H9 (cell line): ENCODE data around the gene ATP8A1. TPM values are rescaled to one million over a fixed set of nuclear protein-coding genes. Genes with fewer than 3 reads are reported as not detected.

Experiments used
- DNase-seq: peaks from one replicate; pipeline ENCODE4 v3.0.0-alpha.2; 2017
- H2AFZ ChIP-seq: one replicate; pipeline ENCODE4 v1.6.1; 2013; ENCODE audit warnings: mild to moderate bottlenecking, low read length, control low read depth, moderate library complexity
- H2AK5ac ChIP-seq: 2 replicates; pipeline ENCODE4 v1.6.1; 2013; ENCODE audit warnings: low read length, control low read depth, mixed read lengths; ENCODE audit not compliant: insufficient read length
- H2BK120ac ChIP-seq: one replicate; pipeline ENCODE4 v1.6.1; 2013; ENCODE audit warnings: low read depth, mild to moderate bottlenecking, low read length, control low read depth, inconsistent platforms; ENCODE audit not compliant: poor library complexity, severe bottlenecking
- H2BK12ac ChIP-seq: 2 replicates; pipeline ENCODE4 v1.6.1; 2013; ENCODE audit warnings: low read length, control low read depth, mixed read lengths, low read depth; ENCODE audit not compliant: insufficient read length
- H2BK15ac ChIP-seq: 2 replicates; pipeline ENCODE4 v1.6.1; 2013; ENCODE audit warnings: low read depth, low read length, control low read depth
- H2BK20ac ChIP-seq: one replicate; pipeline ENCODE4 v1.6.1; 2013; ENCODE audit warnings: low read depth, mild to moderate bottlenecking, low read length, control low read depth, inconsistent platforms; ENCODE audit not compliant: poor library complexity, severe bottlenecking
- H2BK5ac ChIP-seq: 2 replicates; pipeline ENCODE4 v1.6.1; 2013; ENCODE audit warnings: low read length, control low read depth, mixed read lengths; ENCODE audit not compliant: insufficient read length
- H3K14ac ChIP-seq: 2 replicates; pipeline ENCODE4 v1.6.1; 2013; ENCODE audit warnings: low read length, control low read depth; ENCODE audit not compliant: insufficient read depth
- H3K18ac ChIP-seq: 2 replicates; pipeline ENCODE4 v1.6.1; 2013; ENCODE audit warnings: low read depth, mild to moderate bottlenecking, mixed read lengths, low read length, control low read depth; ENCODE audit not compliant: insufficient read length
- H3K23ac ChIP-seq: 2 replicates; pipeline ENCODE4 v1.6.1; 2013; ENCODE audit warnings: low read length, control low read depth, mixed read lengths, low read depth; ENCODE audit not compliant: insufficient read length
- H3K23me2 ChIP-seq: 2 replicates; pipeline ENCODE4 v1.6.1; 2013; ENCODE audit warnings: low read depth, mild to moderate bottlenecking, mixed read lengths, low read length, control low read depth; ENCODE audit not compliant: insufficient read length, poor library complexity, severe bottlenecking
- H3K27ac ChIP-seq: 2 replicates; pipeline ENCODE4 v1.5.1; 2013; ENCODE audit warnings: low read length, control low read depth, mixed read lengths, low read depth; ENCODE audit not compliant: insufficient read length
- H3K27me3 ChIP-seq: 2 replicates; pipeline ENCODE4 v1.6.1; 2013; ENCODE audit warnings: low read length, control low read depth, inconsistent platforms; ENCODE audit not compliant: insufficient read depth
- H3K4ac ChIP-seq: 2 replicates; pipeline ENCODE4 v1.6.1; 2013; ENCODE audit warnings: low read depth, mild to moderate bottlenecking, control low read depth, inconsistent platforms, low read length, moderate library complexity
- H3K4me1 ChIP-seq: 2 replicates; pipeline ENCODE4 v1.6.1; 2013; ENCODE audit warnings: low read length, control low read depth, inconsistent platforms; ENCODE audit not compliant: insufficient read depth
- H3K4me2 ChIP-seq: 2 replicates; pipeline ENCODE4 v1.6.1; 2013; ENCODE audit warnings: low read length, control low read depth, mixed read lengths; ENCODE audit not compliant: insufficient read length, insufficient read depth
- H3K56ac ChIP-seq: 2 replicates; pipeline ENCODE4 v1.6.1; 2013; ENCODE audit warnings: low read depth, mild to moderate bottlenecking, mixed read lengths, low read length, control low read depth; ENCODE audit not compliant: insufficient read length
- H3K79me1 ChIP-seq: 2 replicates; pipeline ENCODE4 v1.6.1; 2013; ENCODE audit warnings: low read depth, mild to moderate bottlenecking, moderate library complexity, low read length, control low read depth, inconsistent platforms; ENCODE audit not compliant: insufficient read depth, poor library complexity, severe bottlenecking
- H3K79me2 ChIP-seq: 2 replicates; pipeline ENCODE4 v1.6.1; 2013; ENCODE audit warnings: low read length, control low read depth, inconsistent platforms; ENCODE audit not compliant: insufficient read depth
- H3K9ac ChIP-seq: 2 replicates; pipeline ENCODE4 v1.6.1; 2013; ENCODE audit warnings: low read length, control low read depth, mixed read lengths; ENCODE audit not compliant: insufficient read length; ENCODE audit errors: extremely low read depth
- H3K9me3 ChIP-seq: one replicate; pipeline ENCODE4 v1.6.1; 2013; ENCODE audit warnings: low read depth, low read length, inconsistent platforms; ENCODE audit not compliant: control insufficient read depth
- H3T11ph ChIP-seq: one replicate; pipeline ENCODE4 v1.6.1; 2013; ENCODE audit warnings: mild to moderate bottlenecking, low read length, control low read depth, inconsistent platforms
- H4K20me1 ChIP-seq: one replicate; pipeline ENCODE4 v1.6.1; 2013; ENCODE audit not compliant: control insufficient read depth, insufficient read length, insufficient read depth
- H4K5ac ChIP-seq: 2 replicates; pipeline ENCODE4 v1.6.1; 2013; ENCODE audit warnings: low read depth, mild to moderate bottlenecking, mixed read lengths, low read length, control low read depth; ENCODE audit not compliant: insufficient read length
- H4K8ac ChIP-seq: replicated peaks from 2 replicates; pipeline ENCODE4 v1.6.1; 2013; ENCODE audit warnings: low read length, control low read depth, mixed read lengths, low read depth; ENCODE audit not compliant: insufficient read length
- H4K91ac ChIP-seq: 2 replicates; pipeline ENCODE4 v1.6.1; 2013; ENCODE audit warnings: low read depth, mild to moderate bottlenecking, moderate library complexity, mixed read lengths, low read length, control low read depth; ENCODE audit not compliant: insufficient read length
- H3K27ac Mint-ChIP-seq, 3 experiments: 2 replicates in 2 of 3; 3 replicates in 1 of 3; pipeline ENCODE4 v1.8.0; 2020 to 2021; ENCODE audit warnings: mixed read lengths in 3 of 3, mild to moderate bottlenecking in 1 of 3, moderate library complexity in 1 of 3
- H3K27me3 Mint-ChIP-seq: 2 replicates; pipeline ENCODE4 v1.8.0; 2021; ENCODE audit warnings: low read depth, mild to moderate bottlenecking, moderate library complexity, mixed read lengths
- H3K36me3 Mint-ChIP-seq, 3 experiments: 2 replicates in 2 of 3; 3 replicates in 1 of 3; pipeline ENCODE4 v1.8.0; 2020 to 2021; ENCODE audit warnings: low read depth in 3 of 3, mixed read lengths in 3 of 3; ENCODE audit not compliant: insufficient read depth in 1 of 3
- H3K4me1 Mint-ChIP-seq, 2 experiments: 2 replicates each; pipeline ENCODE4 v1.8.0; 2020; ENCODE audit warnings: mixed read lengths in 2 of 2
- H3K4me3 Mint-ChIP-seq, 2 experiments: 2 replicates in 1 of 2; 3 replicates in 1 of 2; pipeline ENCODE4 v1.8.0; 2020 to 2021; ENCODE audit warnings: mild to moderate bottlenecking in 2 of 2, mixed read lengths in 2 of 2, moderate library complexity in 1 of 2
- H3K9me3 Mint-ChIP-seq, 2 experiments: 2 replicates in 1 of 2; 3 replicates in 1 of 2; pipeline ENCODE4 v1.8.0; 2020; ENCODE audit warnings: mild to moderate bottlenecking in 2 of 2, mixed read lengths in 2 of 2, moderate library complexity in 1 of 2
- WGBS: extraction: QIAGEN DNeasy Blood & Tissue Kit; methylation state at CpG from one replicate; pipeline ENCODE4 v1.1.7; 2013; ENCODE audit warnings: missing lambda C conversion rate, low lambda C conversion rate, mixed read lengths; ENCODE audit not compliant: insufficient read length; ENCODE audit errors: extremely low coverage; 5-methylcytosine and 5-hydroxymethylcytosine counted together
- total RNA-seq: library from RNA; stranded (reverse); gene quantifications from 2 replicates; pipeline ENCODE4 v1.2.1, GENCODE V29; 2021
- TF ChIP-seq, protein P1 (sequence below): fragments of 200-600 bp; sonication (generic); conservative IDR thresholded peaks from 3 replicates; pipeline ENCODE4 v1.8.0; 2021; ENCODE audit warnings: antibody characterized with exemption, mild to moderate bottlenecking

Gene ATP8A1
- total RNA-seq, 1 experiment from 2014 or later: 5.1 TPM

DNA sequence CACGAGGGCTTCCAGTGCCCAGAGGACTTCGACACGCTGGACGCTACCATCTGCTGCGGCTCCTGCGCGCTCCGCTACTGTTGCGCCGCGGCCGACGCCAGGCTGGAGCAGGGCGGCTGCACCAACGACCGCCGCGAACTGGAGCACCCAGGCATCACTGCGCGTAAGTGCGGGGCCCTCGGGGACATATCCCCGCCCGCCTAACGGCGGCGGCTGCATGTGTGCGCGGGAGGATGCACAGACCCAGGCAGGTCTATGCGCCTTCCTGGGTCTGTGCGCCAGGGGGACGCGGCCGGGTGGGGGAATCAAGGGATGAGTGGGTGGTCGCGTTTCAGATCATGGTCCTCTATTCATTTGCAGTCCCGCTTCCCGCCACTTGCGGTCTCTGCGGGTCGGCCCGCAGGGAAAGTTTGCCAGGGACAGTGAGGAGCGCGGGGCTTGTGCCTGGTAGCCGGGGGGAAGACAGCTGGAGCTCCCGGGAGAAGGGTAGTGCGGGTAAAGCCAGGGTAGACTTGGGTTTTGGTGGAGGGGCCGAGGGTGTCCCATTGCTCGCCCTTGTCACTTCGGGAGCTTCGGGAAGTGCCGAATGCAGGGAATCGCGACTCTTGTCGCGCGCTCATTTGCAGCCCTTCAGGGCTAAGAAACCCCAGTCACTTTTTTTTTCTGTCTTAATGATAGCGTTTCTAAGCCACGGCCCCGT lies 258.6 kb downstream of the ATP8A1 start:
- Histone ChIP-seq H3K14ac (no peak overlapping the region), H3K27me3 (peaks cover 42% of the 10 kb centered on the region), H3K23me2 (peaks cover 32% of the 10 kb centered on the region), H3K4me1 (peaks cover 5% of the 10 kb centered on the region; the same call in 1 of the 2 replicates), H3K9ac (no peak overlapping the region), H3K56ac (no peak overlapping the region), H2BK12ac (no peak overlapping the region), H2BK120ac (no peak overlapping the region), H2BK15ac (no peak overlapping the region), H3T11ph (no peak overlapping the region), H3K27ac (no peak overlapping the region), H3K9me3 (no peaks in the 10 kb centered on the region), H3K23ac (no peak overlapping the region), H3K4me2 (peak overlapping the region; percentile 57), H4K5ac (no peak overlapping the region), H4K8ac (no peak overlapping the region), H3K79me2 (no peaks in the 10 kb centered on the region), H2BK20ac (no peak overlapping the region), H3K18ac (no peak overlapping the region), H3K79me1 (no peaks in the 10 kb centered on the region), H4K91ac (no peak overlapping the region), H2BK5ac (no peak overlapping the region), H2AK5ac (no peak overlapping the region), H2AFZ (no peak overlapping the region), H4K20me1 (no peaks in the 10 kb centered on the region), H3K4ac (no peak overlapping the region)
- TF ChIP-seq, protein P1, sequence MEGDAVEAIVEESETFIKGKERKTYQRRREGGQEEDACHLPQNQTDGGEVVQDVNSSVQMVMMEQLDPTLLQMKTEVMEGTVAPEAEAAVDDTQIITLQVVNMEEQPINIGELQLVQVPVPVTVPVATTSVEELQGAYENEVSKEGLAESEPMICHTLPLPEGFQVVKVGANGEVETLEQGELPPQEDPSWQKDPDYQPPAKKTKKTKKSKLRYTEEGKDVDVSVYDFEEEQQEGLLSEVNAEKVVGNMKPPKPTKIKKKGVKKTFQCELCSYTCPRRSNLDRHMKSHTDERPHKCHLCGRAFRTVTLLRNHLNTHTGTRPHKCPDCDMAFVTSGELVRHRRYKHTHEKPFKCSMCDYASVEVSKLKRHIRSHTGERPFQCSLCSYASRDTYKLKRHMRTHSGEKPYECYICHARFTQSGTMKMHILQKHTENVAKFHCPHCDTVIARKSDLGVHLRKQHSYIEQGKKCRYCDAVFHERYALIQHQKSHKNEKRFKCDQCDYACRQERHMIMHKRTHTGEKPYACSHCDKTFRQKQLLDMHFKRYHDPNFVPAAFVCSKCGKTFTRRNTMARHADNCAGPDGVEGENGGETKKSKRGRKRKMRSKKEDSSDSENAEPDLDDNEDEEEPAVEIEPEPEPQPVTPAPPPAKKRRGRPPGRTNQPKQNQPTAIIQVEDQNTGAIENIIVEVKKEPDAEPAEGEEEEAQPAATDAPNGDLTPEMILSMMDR: peak; percentile 53
- Mint-ChIP-seq H3K4me3 (peak overlapping the region; percentile 68 to 92), H3K27me3 (peaks cover 86% of the 10 kb centered on the region), H3K27ac (no peak overlapping the region), H3K36me3 (peaks cover 0 to 2% (median 0%) of the 10 kb centered on the region in 3 experiments; a peak in 1 of 7 replicates), H3K9me3 (no peaks in the 10 kb centered on the region; a peak in 1 of 5 replicates), H3K4me1 (peaks cover 44 to 56% of the 10 kb centered on the region in 2 experiments)
- WGBS: no CpG with 5 or more reads among the region's 60 CpGs
- DNase-seq: peak; percentile 61
